Measurements from ENCODE around the gene ADAMTS2.

The ADAMTS2 gene

DNA sequence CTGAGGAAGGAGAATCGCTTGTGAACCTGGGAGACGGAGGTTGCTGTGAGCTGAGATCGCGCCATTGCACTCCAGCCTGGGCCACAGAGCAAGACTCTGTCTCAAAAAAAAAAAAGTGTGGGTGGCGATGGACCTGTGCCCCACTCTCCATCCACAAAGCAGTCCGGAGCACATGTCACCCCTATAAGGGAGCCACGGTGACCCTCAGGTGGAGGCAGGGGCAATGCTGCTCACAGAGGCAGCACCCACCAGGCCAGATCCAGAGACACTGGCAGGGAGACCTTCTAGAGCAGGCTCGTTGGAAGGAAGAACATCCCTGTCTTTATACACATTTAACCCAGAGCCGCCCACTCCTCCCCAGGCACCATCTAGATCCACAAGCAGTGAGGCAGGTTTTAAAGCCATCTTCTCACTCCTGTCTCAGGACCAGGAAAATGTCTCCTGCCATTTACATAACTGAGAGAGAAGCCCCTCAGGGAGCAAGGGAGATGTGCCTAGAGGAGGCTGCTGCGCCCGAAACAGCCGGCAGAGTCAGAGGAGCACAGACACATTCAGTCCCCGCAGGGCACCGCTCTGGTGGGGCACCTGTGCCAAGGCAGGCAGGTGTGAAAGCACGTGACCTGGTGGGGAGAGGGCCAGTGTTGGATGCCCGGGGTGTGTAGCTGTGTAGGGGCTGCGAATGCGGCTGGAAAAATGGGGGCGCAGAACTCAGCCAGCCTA, 31.6 kb upstream of the ADAMTS2 start:
- Histone ChIP-seq H3K18ac (ENCODE audit: low read length) (peak overlapping the region; percentile 35), H2BK5ac (ENCODE audit: low read length) (peak overlapping the region; percentile 29), H3K4me2 (ENCODE audit: insufficient read depth, low read length, poor library complexity, severe bottlenecking) (no peak overlapping the region), H2BK12ac (ENCODE audit: low read length) (no peak overlapping the region), H3K9ac (ENCODE audit: low read depth, low read length, poor library complexity) (no peak overlapping the region), H3K23ac (ENCODE audit: low read depth, low read length, poor library complexity) (no peak overlapping the region), H2BK15ac (ENCODE audit: low read length) (no peak overlapping the region), H2AK5ac (ENCODE audit: low read depth, low read length) (peak overlapping the region; percentile 66), H3K4me1 (ENCODE audit: control insufficient read depth in 2 of 2, insufficient read depth in 1 of 2, low read depth in 1 of 2, low read length in 2 of 2) (peaks cover 0 to 6% of the 10 kb centered on the region in 2 donors), H3K36me3 (replicated peaks in 1 of 2; ENCODE audit: control insufficient read depth in 2 of 2, insufficient read depth in 2 of 2, low read length in 2 of 2) (no peaks in the 10 kb centered on the region), H4K8ac (ENCODE audit: low read depth, low read length) (no peak overlapping the region), H2BK120ac (ENCODE audit: low read depth, low read length) (no peak overlapping the region), H3K4me3 (ENCODE audit: low read length in 2 of 2) (no peak overlapping the region), H3K27me3 (ENCODE audit: control insufficient read depth in 3 of 3, insufficient read depth in 3 of 3, low read depth in 1 of 3, low read length in 3 of 3) (peaks cover 0 to 3% (median 0%) of the 10 kb centered on the region in 3 experiments), H3K27ac (replicated peaks; ENCODE audit: low read length) (no peak overlapping the region), H2AFZ (ENCODE audit: low read length) (no peak overlapping the region), H3K4ac (ENCODE audit: low read length) (no peak overlapping the region), H3K14ac (ENCODE audit: low read length) (no peak overlapping the region), H3K79me1 (ENCODE audit: low read depth, low read length) (peaks cover 2% of the 10 kb centered on the region), H3K9me3 (replicated peaks in 1 of 2; ENCODE audit: control insufficient read depth in 2 of 2, insufficient read depth in 1 of 2, low read depth in 1 of 2, low read length in 2 of 2) (no peaks in the 10 kb centered on the region), H4K91ac (ENCODE audit: low read depth, low read length, poor library complexity) (no peak overlapping the region)
- no peak for DNase-seq (ENCODE audit: low spot score)
- WGBS, 2 donors (ENCODE audit: extremely low coverage in 2 of 2, insufficient read length in 2 of 2, insufficient replicate concordance in 1 of 2) = no CpG with 5 or more reads among the region's 19 CpGs

DNA sequence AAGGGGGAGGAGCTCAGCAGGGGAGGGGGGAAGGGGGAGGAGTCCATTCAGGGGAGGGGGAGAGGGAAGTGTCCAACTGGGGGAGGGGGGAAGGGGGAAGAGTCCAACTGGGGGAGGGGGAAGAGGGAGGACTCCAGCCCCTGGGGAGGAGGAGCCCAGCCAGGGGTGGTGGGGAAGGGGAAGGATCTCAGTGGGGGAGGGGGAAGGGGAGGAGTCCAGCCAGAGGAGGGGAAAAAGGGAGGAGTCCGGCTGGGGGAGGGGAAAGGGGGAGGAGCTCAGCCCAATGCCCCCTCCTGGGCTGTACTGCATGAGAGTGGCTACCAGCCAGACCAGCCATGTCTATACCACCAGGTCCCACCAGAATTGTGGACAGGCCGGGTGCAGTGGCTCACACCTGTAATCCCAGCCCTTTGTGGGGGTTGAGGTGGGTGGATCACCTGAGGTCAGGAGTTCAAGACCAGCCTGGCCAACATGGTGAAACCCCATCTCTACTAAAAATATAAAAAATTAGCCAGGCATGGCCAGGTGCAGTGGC, 30.6 kb upstream of the ADAMTS2 start:
- no peak overlapping the region for H2AFZ ChIP-seq (ENCODE audit: low read length)
- no peak overlapping the region for H3K14ac ChIP-seq (ENCODE audit: low read length)
- no peak overlapping the region for H3K23ac ChIP-seq (ENCODE audit: low read depth, low read length, poor library complexity)
- no peak for DNase-seq (ENCODE audit: low spot score)
- no peak overlapping the region for H3K4me3 ChIP-seq (ENCODE audit: low read length in 2 of 2)
- H3K9me3 ChIP-seq (replicated peaks in 1 of 2; ENCODE audit: control insufficient read depth in 2 of 2, insufficient read depth in 1 of 2, low read depth in 1 of 2, low read length in 2 of 2) = no peaks in the 10 kb centered on the region
- H3K4me1 ChIP-seq (ENCODE audit: control insufficient read depth in 2 of 2, insufficient read depth in 1 of 2, low read depth in 1 of 2, low read length in 2 of 2) = peaks cover 0 to 8% of the 10 kb centered on the region in 2 donors
- H3K79me1 ChIP-seq (ENCODE audit: low read depth, low read length) = peaks cover 2% of the 10 kb centered on the region
- no peak overlapping the region for H3K4me2 ChIP-seq (ENCODE audit: insufficient read depth, low read length, poor library complexity, severe bottlenecking)
- no peak overlapping the region for H2BK5ac ChIP-seq (ENCODE audit: low read length)
- H4K8ac ChIP-seq (ENCODE audit: low read depth, low read length) = no peak overlapping the region
- WGBS, 2 donors (ENCODE audit: extremely low coverage in 2 of 2, insufficient read length in 2 of 2, insufficient replicate concordance in 1 of 2) = no CpG with 5 or more reads among the region's 2 CpGs
- H2BK15ac ChIP-seq (ENCODE audit: low read length) = no peak overlapping the region
- H3K4ac ChIP-seq (ENCODE audit: low read length) = no peak overlapping the region
- no peak overlapping the region for H3K9ac ChIP-seq (ENCODE audit: low read depth, low read length, poor library complexity)
- no peak overlapping the region for H3K18ac ChIP-seq (ENCODE audit: low read length)
- no peak overlapping the region for H2BK120ac ChIP-seq (ENCODE audit: low read depth, low read length)
- H4K91ac ChIP-seq (ENCODE audit: low read depth, low read length, poor library complexity) = no peak overlapping the region
- no peak overlapping the region for H2BK12ac ChIP-seq (ENCODE audit: low read length)
- peaks cover 0 to 3% (median 0%) of the 10 kb centered on the region in 3 experiments for H3K27me3 ChIP-seq (ENCODE audit: control insufficient read depth in 3 of 3, insufficient read depth in 3 of 3, low read depth in 1 of 3, low read length in 3 of 3)
- no peak overlapping the region for H2AK5ac ChIP-seq (ENCODE audit: low read depth, low read length)
- no peak overlapping the region for H3K27ac ChIP-seq (replicated peaks; ENCODE audit: low read length)
- no peaks in the 10 kb centered on the region for H3K36me3 ChIP-seq (replicated peaks in 1 of 2; ENCODE audit: control insufficient read depth in 2 of 2, insufficient read depth in 2 of 2, low read length in 2 of 2)

DNA sequence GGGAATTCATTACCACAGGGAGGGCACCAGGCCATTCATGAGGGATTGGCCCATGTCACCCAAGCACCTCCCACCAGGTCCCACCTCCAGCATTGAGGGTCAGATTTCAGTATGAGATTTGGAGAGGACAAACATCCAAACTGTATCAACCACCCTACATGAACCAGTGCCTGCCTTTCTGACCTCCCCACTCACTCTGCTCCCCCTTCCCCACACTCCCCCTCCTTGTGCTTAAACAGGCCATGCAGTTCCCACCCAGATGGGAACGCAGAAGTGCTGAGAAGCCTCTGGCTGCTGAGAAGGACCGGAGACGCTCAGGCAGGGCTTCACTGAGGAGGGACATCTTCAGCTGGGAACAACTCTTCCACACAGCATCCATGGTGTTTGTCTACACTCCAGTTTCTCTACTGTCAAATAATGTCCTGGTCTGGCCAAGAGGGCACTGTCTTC, 30.0 kb upstream of the ADAMTS2 start:
- H2BK120ac ChIP-seq (ENCODE audit: low read depth, low read length) = no peak overlapping the region
- H2AK5ac ChIP-seq (ENCODE audit: low read depth, low read length) = no peak overlapping the region
- no CpG with 5 or more reads among the region's 3 CpGs for WGBS, 2 donors (ENCODE audit: extremely low coverage in 2 of 2, insufficient read length in 2 of 2, insufficient replicate concordance in 1 of 2)
- H4K8ac ChIP-seq (ENCODE audit: low read depth, low read length) = no peak overlapping the region
- H3K4me3 ChIP-seq (ENCODE audit: low read length in 2 of 2) = no peak overlapping the region
- H2BK15ac ChIP-seq (ENCODE audit: low read length) = no peak overlapping the region
- H2BK12ac ChIP-seq (ENCODE audit: low read length) = no peak overlapping the region
- peaks cover 0 to 8% of the 10 kb centered on the region in 2 donors for H3K4me1 ChIP-seq (ENCODE audit: control insufficient read depth in 2 of 2, insufficient read depth in 1 of 2, low read depth in 1 of 2, low read length in 2 of 2)
- no peaks in the 10 kb centered on the region for H3K36me3 ChIP-seq (replicated peaks in 1 of 2; ENCODE audit: control insufficient read depth in 2 of 2, insufficient read depth in 2 of 2, low read length in 2 of 2)
- peaks cover 2% of the 10 kb centered on the region for H3K79me1 ChIP-seq (ENCODE audit: low read depth, low read length)
- no peak overlapping the region for H3K18ac ChIP-seq (ENCODE audit: low read length)
- H3K9me3 ChIP-seq (replicated peaks in 1 of 2; ENCODE audit: control insufficient read depth in 2 of 2, insufficient read depth in 1 of 2, low read depth in 1 of 2, low read length in 2 of 2) = no peaks in the 10 kb centered on the region
- H3K4me2 ChIP-seq (ENCODE audit: insufficient read depth, low read length, poor library complexity, severe bottlenecking) = no peak overlapping the region
- H3K9ac ChIP-seq (ENCODE audit: low read depth, low read length, poor library complexity) = no peak overlapping the region
- H2BK5ac ChIP-seq (ENCODE audit: low read length) = no peak overlapping the region
- H3K27me3 ChIP-seq (ENCODE audit: control insufficient read depth in 3 of 3, insufficient read depth in 3 of 3, low read depth in 1 of 3, low read length in 3 of 3) = peaks cover 0 to 3% (median 0%) of the 10 kb centered on the region in 3 experiments
- H3K14ac ChIP-seq (ENCODE audit: low read length) = no peak overlapping the region
- no peak overlapping the region for H3K4ac ChIP-seq (ENCODE audit: low read length)
- no peak overlapping the region for H3K23ac ChIP-seq (ENCODE audit: low read depth, low read length, poor library complexity)
- no peak for DNase-seq (ENCODE audit: low spot score)
- H2AFZ ChIP-seq (ENCODE audit: low read length) = no peak overlapping the region
- H3K27ac ChIP-seq (replicated peaks; ENCODE audit: low read length) = no peak overlapping the region
- no peak overlapping the region for H4K91ac ChIP-seq (ENCODE audit: low read depth, low read length, poor library complexity)

DNA sequence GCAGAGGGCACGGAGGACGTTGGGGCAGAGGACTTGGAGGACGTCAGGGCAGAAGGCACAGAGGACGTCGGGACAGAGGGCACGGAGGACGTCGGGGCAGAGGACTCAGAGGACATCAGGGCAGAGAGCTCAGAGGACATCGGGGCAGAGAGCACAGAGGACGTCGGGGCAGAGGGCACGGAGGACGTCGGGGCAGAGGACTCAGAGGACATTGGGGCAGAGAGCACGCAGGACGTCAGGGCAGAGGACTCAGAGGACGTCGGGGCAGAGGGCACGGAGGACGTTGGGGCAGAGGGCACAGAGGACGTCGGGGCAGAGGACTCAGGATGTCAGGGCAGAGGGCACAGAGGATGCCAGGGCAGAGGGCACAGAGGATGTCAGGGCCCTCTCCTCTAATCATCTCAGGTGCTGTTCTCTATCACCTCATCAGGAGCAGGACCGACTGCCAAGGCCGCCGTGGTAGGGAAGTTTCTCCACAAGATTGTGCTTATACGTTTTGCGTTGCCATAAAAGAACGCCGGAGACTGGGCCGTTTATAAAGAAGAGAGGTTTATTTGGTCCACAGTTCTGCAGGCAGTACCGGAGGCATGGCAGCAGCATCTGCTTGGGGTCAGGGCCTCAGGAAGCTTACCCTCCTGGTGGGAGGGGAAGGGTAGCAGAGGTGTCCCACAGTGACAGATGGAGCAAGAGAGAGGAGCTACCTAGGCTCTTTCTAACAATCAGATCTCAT, 29.4 kb upstream of the ADAMTS2 start:
- no peak overlapping the region for H2AFZ ChIP-seq (ENCODE audit: low read length)
- H2BK5ac ChIP-seq (ENCODE audit: low read length) = no peak overlapping the region
- H3K4me1 ChIP-seq (ENCODE audit: control insufficient read depth in 2 of 2, insufficient read depth in 1 of 2, low read depth in 1 of 2, low read length in 2 of 2) = peaks cover 0 to 8% of the 10 kb centered on the region in 2 donors
- peak overlapping the region; percentile 6 for H2BK120ac ChIP-seq (ENCODE audit: low read depth, low read length)
- H3K4me2 ChIP-seq (ENCODE audit: insufficient read depth, low read length, poor library complexity, severe bottlenecking) = no peak overlapping the region
- peak overlapping the region; percentile 35 for H3K9ac ChIP-seq (ENCODE audit: low read depth, low read length, poor library complexity)
- H3K27me3 ChIP-seq (ENCODE audit: control insufficient read depth in 3 of 3, insufficient read depth in 3 of 3, low read depth in 1 of 3, low read length in 3 of 3) = peaks cover 0 to 3% (median 0%) of the 10 kb centered on the region in 3 experiments
- DNase-seq (ENCODE audit: low spot score) = no peak
- H2BK12ac ChIP-seq (ENCODE audit: low read length) = peak overlapping the region; percentile 91
- H2BK15ac ChIP-seq (ENCODE audit: low read length) = peak overlapping the region; percentile 3
- peak overlapping the region; percentile 41 for H2AK5ac ChIP-seq (ENCODE audit: low read depth, low read length)
- no peaks in the 10 kb centered on the region for H3K36me3 ChIP-seq (replicated peaks in 1 of 2; ENCODE audit: control insufficient read depth in 2 of 2, insufficient read depth in 2 of 2, low read length in 2 of 2)
- no peaks in the 10 kb centered on the region for H3K9me3 ChIP-seq (replicated peaks in 1 of 2; ENCODE audit: control insufficient read depth in 2 of 2, insufficient read depth in 1 of 2, low read depth in 1 of 2, low read length in 2 of 2)
- H3K27ac ChIP-seq (replicated peaks; ENCODE audit: low read length) = no peak overlapping the region
- H3K4ac ChIP-seq (ENCODE audit: low read length) = peak overlapping the region; percentile 86
- H3K18ac ChIP-seq (ENCODE audit: low read length) = peak overlapping the region; percentile 67
- peak overlapping the region; percentile 60 for H3K14ac ChIP-seq (ENCODE audit: low read length)
- H3K4me3 ChIP-seq (ENCODE audit: low read length in 2 of 2) = peak overlapping the region in 1 of 2 donors; percentile 16
- H4K91ac ChIP-seq (ENCODE audit: low read depth, low read length, poor library complexity) = peak overlapping the region; percentile 96
- peak overlapping the region; percentile 54 for H4K8ac ChIP-seq (ENCODE audit: low read depth, low read length)
- H3K23ac ChIP-seq (ENCODE audit: low read depth, low read length, poor library complexity) = peak overlapping the region; percentile 95
- H3K79me1 ChIP-seq (ENCODE audit: low read depth, low read length) = no peaks in the 10 kb centered on the region
- no CpG with 5 or more reads among the region's 31 CpGs for WGBS, 2 donors (ENCODE audit: extremely low coverage in 2 of 2, insufficient read length in 2 of 2, insufficient replicate concordance in 1 of 2)
